Ishikawa (cell line): Measurements from ENCODE around the gene PRSS27.

Experiments
- CEBPB ChIP-seq: IDR thresholded peaks from 2 replicates; pipeline ENCODE4 v1.6.1; 2012
- CREB1 ChIP-seq: IDR thresholded peaks from 2 replicates; pipeline ENCODE4 v1.6.1; 2012; ENCODE audit warnings: low read depth
- EGR1 ChIP-seq: IDR thresholded peaks from 2 replicates; pipeline ENCODE4 v1.6.1; 2012
- EP300 ChIP-seq: IDR thresholded peaks from 2 replicates; pipeline ENCODE4 v1.6.1; 2012; ENCODE audit warnings: borderline replicate concordance
- FOXM1 ChIP-seq: IDR thresholded peaks from 2 replicates; pipeline ENCODE4 v1.6.1; 2012; ENCODE audit warnings: low read depth, borderline replicate concordance
- NFIC ChIP-seq: IDR thresholded peaks from 2 replicates; pipeline ENCODE4 v1.6.1; 2012
- RAD21 ChIP-seq: IDR thresholded peaks from 2 replicates; pipeline ENCODE4 v1.6.1; 2012; ENCODE audit warnings: low read depth
- REST ChIP-seq: IDR thresholded peaks from 2 replicates; pipeline ENCODE4 v1.6.1; 2012; ENCODE audit warnings: low read depth, mild to moderate bottlenecking
- TAF1 ChIP-seq: IDR thresholded peaks from 2 replicates; pipeline ENCODE4 v1.6.1; 2012; ENCODE audit warnings: low read depth, mild to moderate bottlenecking
- TCF12 ChIP-seq: IDR thresholded peaks from 2 replicates; pipeline ENCODE4 v1.6.1; 2012; ENCODE audit warnings: low read depth
- TEAD4 ChIP-seq: IDR thresholded peaks from 2 replicates; pipeline ENCODE4 v1.6.1; 2012
- USF1 ChIP-seq: IDR thresholded peaks from 2 replicates; pipeline ENCODE4 v1.6.1; 2012
- YY1 ChIP-seq: IDR thresholded peaks from 2 replicates; pipeline ENCODE4 v1.6.1; 2012; ENCODE audit warnings: low read depth
- ZBTB7A ChIP-seq: IDR thresholded peaks from 2 replicates; pipeline ENCODE4 v1.6.1; 2012; ENCODE audit warnings: low read depth
- TF ChIP-seq, protein P1 (sequence below): IDR thresholded peaks from 2 replicates; pipeline ENCODE4 v1.6.1; 2012

The PRSS27 gene

DNA sequence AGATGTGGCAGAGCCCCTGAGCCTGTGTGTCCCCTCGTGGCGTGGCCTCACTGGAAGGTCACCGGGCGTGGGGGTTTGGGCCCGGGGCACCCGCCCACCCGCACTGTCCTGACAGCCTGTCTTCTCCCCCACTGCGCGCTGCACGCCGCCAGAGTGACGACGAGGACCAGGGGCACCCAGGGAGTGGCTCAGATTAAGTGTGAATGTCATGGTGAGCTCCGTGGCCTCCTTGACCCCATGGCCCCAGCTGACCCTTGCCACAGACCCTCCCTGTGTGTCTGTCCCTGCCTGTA, 15.1 kb downstream of the PRSS27 start:
- TF ChIP-seq RAD21, result no peak

- TF ChIP-seq CREB1 (no peak), FOXM1 (no peak), CEBPB (no peak), TAF1 (no peak), USF1 (no peak), EGR1 (no peak), TEAD4 (no peak), ZBTB7A (no peak), YY1 (no peak), REST (no peak), NFIC (no peak), RAD21 (no peak), TCF12 (no peak), EP300 (no peak)
- TF ChIP-seq, protein P1, sequence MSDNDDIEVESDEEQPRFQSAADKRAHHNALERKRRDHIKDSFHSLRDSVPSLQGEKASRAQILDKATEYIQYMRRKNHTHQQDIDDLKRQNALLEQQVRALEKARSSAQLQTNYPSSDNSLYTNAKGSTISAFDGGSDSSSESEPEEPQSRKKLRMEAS, result no peak
Measured at GRCh38 chr16:2704166-2704982, 15.7 kb downstream of the PRSS27 start.

DNA sequence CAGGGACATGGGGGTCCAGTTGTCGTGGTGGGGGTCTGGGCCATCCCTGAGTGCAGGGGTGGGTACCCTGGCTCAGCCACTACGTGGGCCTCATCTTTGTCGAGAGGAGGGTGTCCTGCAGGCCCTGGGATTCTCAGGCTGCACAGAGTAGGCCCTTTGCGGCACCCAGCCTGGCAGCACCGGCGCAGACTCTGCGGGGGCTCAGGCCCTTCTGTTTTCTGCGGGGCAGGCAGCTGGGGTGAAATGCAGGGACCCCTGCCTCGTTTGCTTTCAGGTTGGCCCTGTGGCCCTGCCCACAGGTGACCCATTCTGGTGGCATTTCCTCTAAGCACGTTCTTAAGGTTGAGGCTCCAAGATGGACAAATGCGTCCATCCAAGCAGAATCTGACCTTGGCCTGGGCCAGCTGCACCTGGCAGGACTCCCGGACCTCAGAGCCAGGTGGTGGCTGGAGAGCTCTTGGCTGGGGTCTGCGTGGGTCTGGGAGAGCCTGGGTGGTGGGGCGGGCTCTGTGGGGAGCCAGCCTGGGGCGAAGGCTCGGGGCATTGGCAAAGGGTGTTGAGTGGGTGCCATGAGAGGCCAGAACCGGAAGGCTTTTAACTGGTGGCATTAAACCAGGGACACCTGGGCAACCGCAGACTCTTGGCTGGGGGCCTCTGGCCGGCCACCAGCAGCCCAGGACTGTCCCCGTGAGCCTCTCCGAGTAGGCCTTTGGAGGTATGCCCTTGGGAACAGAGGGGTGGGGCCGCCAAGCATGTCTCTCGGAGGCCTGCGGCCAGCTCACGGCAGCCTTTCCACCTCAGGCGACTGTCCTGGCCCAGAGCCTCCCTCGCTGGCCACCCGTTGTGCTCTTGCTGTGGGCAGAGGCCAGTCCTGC, 16.9 kb downstream of the PRSS27 start:
- TF ChIP-seq ZBTB7A, result no peak
- no peak for TF ChIP-seq EGR1
- TF ChIP-seq YY1, result no peak
- no peak for TF ChIP-seq TEAD4
- TF ChIP-seq, protein P1, result no peak
- TF ChIP-seq CEBPB, result no peak
- TF ChIP-seq FOXM1, result no peak
- no peak for TF ChIP-seq TCF12
- TF ChIP-seq EP300, result no peak
- TF ChIP-seq TAF1, result no peak

DNA sequence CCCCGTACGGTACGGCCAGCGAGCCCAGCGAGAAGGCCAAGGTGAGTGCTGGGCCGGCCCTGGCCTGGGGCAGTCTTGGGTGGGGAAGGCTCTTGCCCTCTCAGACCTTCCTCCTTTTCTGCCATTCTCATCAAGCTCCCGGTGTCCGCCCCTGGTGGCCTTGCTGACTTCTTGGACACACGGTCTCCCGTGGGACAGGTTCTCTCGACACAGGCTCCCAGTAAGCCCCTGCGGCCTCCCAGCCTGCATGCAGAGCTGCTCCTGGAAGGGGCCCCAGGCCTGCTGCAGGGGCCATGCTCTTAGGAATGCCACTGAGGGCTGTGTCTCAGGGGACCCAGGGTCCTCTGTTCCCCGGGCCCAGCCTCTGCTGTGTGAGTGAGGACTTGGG, 17.6 kb downstream of the PRSS27 start:
- no peak for TF ChIP-seq TEAD4
- no peak for TF ChIP-seq TCF12

- no peak for TF ChIP-seq EGR1
- TF ChIP-seq REST, result no peak
- TF ChIP-seq, protein P1, result no peak
- no peak for TF ChIP-seq TAF1
- no peak for TF ChIP-seq USF1
- TF ChIP-seq EP300, result no peak
- TF ChIP-seq CREB1, result no peak
- TF ChIP-seq RAD21, result no peak
- TF ChIP-seq FOXM1, result no peak
- TF ChIP-seq YY1, result no peak
- no peak for TF ChIP-seq NFIC
- TF ChIP-seq CEBPB, result no peak
- TF ChIP-seq ZBTB7A, result no peak
- TF ChIP-seq TEAD4, result no peak
- no peak for TF ChIP-seq TCF12
Measured at GRCh38 chr16:2701713-2702437, 18.1 kb downstream of the PRSS27 start.
